ENCODE results near the gene HNRNPDL.

The HNRNPDL gene

DNA sequence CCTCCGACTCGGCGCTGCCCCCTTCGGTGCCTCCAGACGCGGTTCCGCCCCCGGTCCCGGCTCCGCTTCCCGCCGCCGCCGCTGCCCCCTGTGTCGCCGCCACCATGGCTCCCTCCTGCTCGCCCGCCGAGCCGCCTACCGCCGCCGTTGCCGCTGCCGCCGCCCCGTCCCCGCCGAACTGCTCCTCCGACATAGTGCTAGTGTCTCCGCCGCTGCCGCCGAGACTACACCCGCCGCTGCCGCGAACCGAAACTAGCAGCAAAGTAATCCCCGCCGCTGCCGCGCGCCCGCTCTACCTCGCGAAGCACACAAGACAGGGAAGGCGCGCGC is 56.8 kb downstream of the HNRNPDL start:
- TF ChIP-seq, protein P1, sequence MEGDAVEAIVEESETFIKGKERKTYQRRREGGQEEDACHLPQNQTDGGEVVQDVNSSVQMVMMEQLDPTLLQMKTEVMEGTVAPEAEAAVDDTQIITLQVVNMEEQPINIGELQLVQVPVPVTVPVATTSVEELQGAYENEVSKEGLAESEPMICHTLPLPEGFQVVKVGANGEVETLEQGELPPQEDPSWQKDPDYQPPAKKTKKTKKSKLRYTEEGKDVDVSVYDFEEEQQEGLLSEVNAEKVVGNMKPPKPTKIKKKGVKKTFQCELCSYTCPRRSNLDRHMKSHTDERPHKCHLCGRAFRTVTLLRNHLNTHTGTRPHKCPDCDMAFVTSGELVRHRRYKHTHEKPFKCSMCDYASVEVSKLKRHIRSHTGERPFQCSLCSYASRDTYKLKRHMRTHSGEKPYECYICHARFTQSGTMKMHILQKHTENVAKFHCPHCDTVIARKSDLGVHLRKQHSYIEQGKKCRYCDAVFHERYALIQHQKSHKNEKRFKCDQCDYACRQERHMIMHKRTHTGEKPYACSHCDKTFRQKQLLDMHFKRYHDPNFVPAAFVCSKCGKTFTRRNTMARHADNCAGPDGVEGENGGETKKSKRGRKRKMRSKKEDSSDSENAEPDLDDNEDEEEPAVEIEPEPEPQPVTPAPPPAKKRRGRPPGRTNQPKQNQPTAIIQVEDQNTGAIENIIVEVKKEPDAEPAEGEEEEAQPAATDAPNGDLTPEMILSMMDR (conservative IDR thresholded peaks at IDR 0.05; ENCODE audit: low read length), result no peak
- peak overlapping the region; percentile 92 for H3K4me3 ChIP-seq (ENCODE audit: low read length)
- no peak for DNase-seq (ENCODE audit: low read depth)

Measured in AG10803 (cell line).